NCI-H2107 (cell line): ENCODE measurements around the gene C8G.

Source experiments
- DNase-seq: peaks from one replicate; lab custom pipeline; 2025; lab: John Stamatoyannopoulos, UW

The C8G gene

GRCh38 chr9:136920734-136921231, 24.3 kb upstream of the C8G start:
- no peak for DNase-seq

DNA sequence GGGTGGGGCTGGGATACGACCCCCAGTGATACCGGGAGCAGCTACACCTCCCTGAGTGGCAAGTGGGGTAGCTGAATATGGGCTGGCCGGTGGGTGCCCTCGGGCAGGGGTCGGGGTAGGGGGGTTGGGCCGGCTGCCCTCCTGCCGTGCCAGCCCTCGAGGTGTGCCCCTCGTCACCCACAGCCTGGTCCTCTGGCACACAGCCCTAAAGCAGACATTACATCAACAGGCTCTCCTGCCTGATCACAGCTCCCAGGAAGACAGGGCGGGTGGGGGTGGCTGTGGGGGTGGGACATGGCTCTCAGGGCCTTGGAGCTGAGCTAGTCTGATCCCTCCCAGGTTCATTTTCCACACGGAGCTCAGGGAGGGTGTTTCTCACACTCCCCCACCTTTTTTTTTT, 23.7 kb upstream of the C8G start:
- DNase-seq, result no peak

DNA sequence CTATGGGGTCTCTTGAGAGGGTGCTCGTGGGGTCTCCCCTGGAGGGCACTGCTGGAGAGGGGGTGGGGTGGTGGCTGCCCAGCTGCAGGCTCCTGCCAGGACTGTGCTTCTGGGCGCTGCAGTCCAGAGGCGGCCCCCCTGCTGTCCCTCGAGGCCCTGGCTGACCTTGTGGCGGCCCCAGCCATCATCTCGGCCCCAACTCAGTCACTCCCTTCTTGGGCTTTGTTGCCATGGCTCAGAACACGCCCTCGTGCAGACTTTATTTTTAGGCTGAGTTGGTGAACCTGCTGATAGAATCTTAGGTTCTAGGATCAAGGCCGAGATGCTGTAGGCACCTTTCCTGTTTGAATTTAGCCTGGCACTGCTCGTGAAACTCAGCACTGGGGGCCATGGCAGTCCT, 23.3 kb upstream of the C8G start:
- DNase-seq, result no peak

GRCh38 chr9:136922540-136922939, 22.5 kb upstream of the C8G start:
- no peak for DNase-seq

DNA sequence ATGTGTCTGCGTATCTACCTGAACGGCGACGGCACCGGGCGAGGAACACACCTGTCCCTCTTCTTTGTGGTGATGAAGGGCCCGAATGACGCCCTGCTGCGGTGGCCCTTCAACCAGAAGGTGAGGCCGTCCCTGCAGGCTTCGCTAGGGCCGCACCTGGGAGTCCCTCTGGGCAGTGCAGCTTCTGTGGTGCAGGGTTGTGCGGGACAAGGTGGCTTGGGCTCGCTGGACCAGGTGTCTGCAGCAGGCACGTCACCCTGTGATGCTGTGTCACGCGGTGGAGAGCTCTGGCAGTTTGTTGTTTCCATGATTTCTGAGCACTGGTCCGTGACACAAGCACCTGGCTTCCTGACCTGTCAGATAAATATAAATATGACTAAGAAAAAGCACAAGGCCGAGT, 21.2 kb upstream of the C8G start:
- peak; percentile 76 for DNase-seq

GRCh38 chr9:136925414-136926153, 19.5 kb upstream of the C8G start:
- DNase-seq, result no peak

DNA sequence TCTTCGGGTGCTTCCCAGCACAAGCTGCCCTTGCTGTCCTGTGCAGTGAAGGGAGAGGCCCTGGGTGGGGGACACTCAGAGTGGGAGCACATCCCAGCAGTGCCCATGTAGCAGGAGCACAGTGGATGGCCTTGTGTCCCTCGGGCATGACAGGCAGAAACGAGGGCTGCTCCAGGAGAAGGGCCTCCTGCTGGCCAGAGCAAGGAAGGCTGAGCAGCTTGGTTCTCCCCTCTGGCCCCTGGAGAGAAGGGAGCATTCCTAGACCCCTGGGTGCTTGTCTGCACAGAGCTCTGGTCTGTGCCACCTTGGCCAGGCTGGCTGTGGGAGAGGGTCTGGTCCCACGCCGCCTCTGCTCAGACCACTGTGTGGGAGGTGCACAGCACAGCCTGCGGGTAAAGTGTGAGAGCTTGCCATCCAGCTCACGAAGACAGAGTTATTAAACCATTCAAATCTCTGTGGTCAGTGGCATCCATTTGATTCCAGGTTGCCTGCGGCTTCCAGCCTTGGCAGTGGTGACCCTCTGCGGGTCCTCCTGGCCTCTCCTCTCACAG, 18.8 kb upstream of the C8G start:
- no peak for DNase-seq

DNA sequence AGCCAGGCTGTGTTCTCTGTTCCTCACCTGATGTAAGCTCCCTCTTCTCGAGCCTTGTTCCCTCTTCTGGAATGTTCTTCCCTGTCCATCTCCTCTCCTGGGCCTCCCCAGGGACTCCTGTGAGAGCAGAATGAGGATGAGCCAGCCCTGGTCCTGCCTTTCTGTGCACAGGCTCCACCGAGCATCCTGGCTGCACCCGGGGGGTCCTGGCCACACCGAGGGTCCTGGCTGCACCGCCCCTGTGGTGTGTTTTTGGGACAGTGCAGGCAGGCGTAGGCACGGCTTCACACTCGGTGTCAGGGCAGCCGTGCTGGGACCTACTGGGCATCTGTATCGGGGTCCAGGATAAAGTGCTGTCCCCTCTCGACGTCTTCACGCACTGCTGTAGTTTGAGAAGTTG, 18.3 kb upstream of the C8G start:
- DNase-seq, result no peak

DNA sequence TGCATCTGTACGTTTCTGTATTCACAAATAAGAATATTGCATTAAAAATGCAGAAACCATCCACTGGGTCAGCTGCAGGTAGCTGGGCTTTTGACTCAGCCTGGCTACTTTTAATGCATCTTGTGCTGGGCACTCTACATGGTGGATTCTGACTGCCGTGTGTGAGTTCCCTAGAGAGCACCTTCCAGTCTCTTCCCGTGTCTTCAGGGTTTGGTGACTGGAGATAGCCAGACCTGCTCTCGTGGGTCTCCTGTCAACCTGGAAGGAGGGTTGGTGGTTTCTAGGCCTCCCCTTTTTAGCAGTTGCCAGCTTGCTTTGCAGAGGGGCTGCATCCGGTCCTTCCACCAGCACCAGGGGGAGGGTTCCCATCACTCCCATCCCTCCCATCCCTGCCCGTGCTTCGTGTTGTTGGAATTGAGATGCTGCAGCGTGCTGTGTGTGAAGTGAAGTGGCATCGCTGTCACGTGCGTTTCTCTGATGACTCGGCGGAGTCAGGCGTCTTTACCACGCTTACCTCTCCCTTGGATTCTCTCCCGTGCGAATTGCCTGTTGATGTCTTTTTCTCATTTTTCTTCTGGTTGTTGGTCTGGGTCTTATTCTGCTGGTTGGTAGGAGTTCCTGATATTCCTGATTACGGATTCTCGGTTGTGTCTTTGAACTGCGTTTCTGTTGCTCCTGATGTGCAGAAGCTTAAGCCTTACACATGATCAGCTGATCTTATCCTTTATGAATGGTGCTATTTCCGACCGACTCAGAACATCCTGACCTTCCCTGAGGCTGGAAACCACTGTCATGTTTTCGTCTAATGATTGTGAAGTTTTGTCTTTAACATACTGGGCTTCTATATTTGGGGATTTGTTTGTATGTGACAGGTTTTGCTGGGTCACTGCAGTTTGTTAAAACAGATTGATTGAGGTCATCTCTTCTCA, 17.4 kb upstream of the C8G start:
- DNase-seq, result no peak

DNA sequence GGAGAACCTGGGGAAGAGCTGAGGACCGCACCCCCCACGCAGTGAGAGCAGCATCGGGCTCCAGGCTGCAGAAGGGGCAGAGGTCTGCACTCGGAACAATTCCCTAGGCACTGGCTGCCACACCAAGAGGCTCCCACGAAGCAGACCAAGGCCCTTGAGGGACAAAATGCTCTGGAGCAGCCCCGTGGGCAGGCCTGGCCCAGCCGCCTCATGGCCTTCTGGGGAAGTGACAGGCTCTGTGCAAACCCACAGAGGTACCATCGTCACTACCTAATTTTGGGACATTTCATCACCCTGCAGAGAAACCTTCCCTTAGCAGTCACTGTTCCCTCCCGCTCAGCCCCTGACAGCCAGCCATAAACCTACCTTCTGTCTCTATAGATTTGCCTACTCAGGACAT, 16.5 kb upstream of the C8G start:
- no peak for DNase-seq

DNA sequence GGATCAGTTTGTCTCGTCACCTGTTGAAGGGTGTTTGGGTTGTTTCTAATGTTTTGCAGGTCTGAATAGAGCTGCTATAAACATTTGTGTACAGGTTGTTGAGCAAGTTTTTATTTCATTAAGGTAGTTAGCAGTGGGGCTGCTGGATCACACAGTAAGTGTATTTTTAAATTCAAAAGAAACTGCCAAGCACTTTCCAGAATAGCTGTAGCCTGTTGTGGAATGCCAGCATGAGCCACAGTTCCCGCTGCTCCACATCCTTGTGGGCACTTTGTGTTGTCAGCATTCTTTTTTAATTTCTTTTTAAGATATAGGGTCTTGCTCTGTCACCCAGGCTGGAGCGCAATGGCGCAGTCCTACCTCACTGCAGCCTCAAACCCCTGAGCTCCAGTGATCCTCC, 15.0 kb upstream of the C8G start:
- no peak for DNase-seq

GRCh38 chr9:136931611-136932130, 13.4 kb upstream of the C8G start:
- no peak for DNase-seq

DNA sequence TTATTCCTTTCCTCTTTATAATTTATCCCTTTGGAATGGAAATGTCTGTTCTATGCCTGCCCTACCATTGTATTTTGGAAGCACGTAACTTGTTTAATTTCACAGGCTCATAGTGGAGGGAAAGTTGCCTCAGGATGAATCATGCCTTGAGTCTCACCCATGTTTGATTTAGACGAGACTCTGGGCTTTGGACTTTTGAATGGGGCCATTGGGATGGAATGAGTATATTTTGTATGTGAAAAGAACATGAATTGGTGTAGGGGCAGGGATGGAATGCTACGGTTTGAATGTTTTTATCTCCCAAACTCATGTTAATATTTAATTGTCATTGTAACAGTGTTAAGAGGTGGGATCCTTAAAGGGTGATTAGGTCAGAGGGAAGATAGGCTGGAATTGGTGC, 10.8 kb upstream of the C8G start:
- DNase-seq, result no peak

- DNase-seq, result no peak
These were observed 9.4 kb upstream of the C8G start for GRCh38 chr9:136935651-136936050.

GRCh38 chr9:136936645-136937170, 8.3 kb upstream of the C8G start:
- no peak for DNase-seq

DNA sequence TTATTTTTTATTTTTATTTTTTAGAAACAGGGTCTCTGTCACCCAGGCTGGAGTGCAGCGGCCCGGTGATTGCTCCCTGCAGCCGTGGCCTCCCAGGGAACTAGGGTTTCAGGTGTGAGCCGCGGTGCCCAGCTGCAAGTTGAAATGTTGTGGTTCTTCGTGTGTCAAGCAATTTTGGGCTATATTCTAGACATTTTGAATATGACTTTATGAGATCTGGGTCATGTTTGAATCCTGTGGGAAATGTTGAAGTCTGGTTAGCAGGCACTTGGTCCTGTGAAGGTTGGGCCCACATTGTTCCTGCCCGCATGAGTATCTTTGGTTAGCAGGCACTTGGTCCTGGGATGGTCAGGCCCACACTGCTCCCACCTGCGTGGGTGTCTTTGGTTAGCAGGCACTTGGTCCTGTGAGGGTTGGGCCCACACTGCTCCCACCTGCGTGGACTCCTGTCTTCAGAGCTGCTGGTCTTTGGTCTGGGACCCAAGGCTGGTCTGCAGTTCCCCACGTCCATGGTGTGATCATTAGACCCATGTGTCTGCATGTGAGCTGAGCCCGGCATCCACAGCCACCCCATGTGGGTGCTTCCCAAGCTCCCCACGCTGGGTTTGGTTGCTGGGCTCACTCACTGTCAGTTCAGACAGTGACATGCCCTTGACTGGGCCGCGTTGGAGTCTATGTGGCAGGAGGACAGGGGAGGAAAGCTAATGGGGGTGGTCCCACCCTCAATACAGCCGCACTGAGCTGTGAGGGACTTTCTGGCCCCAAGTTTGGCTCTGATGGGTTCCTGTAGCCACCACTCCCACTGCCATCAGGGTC, 7.6 kb upstream of the C8G start:
- no peak for DNase-seq

- no peak for DNase-seq
These were observed 5.5 kb upstream of the C8G start for GRCh38 chr9:136939431-136939995.

GRCh38 chr9:136939996-136940525, 5.0 kb upstream of the C8G start:
- DNase-seq, result no peak

- no peak for DNase-seq
These were observed 4.4 kb upstream of the C8G start for GRCh38 chr9:136940526-136941230.
